Peyer's patch (tissue), 4 donors: ENCODE measurements around the gene TNFRSF14. TPM values are rescaled to one million over a fixed set of nuclear protein-coding genes. Genes with fewer than 3 reads are reported as not detected.
"Not testable (repeated sequence)": the region's sequence is repeated elsewhere in the genome, so short reads cannot be mapped to it uniquely, and the experiment has no call there.

Experiments used
- DNase-seq, 3 donors: peaks; one replicate each; pipeline ENCODE4 v3.0.0-alpha.2; 2017 to 2019
- H3K27ac ChIP-seq, 4 donors: fragments of 200-600 bp; sonication (generic); one replicate each; pipeline ENCODE4 v1.5.1; 2016 to 2019
- H3K27me3 ChIP-seq, 2 donors: fragments of 200-600 bp; sonication (generic); one replicate each; pipeline ENCODE4 v1.5.1; 2019
- H3K36me3 ChIP-seq, 3 donors: fragments of 200-600 bp; sonication (generic); one replicate each; pipeline ENCODE4 v1.5.1; 2016 to 2019
- H3K4me1 ChIP-seq, 4 donors: fragments of 200-600 bp; sonication (generic); one replicate each; pipeline ENCODE4 v1.5.1; 2016 to 2019
- H3K4me3 ChIP-seq, 4 donors: fragments of 200-600 bp; sonication (generic); 1 replicate in 3 of 4; 2 replicates in 1 of 4; pipeline ENCODE4 v1.5.1; 2016 to 2019; ENCODE audit warnings: mild to moderate bottlenecking in 1 of 4
- H3K9me3 ChIP-seq, 4 donors: fragments of 200-600 bp; sonication (generic); one replicate each; pipeline ENCODE4 v1.5.1; 2016 to 2019; ENCODE audit warnings: mild to moderate bottlenecking in 1 of 4
- POLR2A ChIP-seq, 2 donors: fragments of 450-650 bp; IDR thresholded peaks; one replicate each; pipeline ENCODE4 v1.5.1; 2017; ENCODE audit warnings: antibody characterized with exemption in 2 of 2, mild to moderate bottlenecking in 2 of 2, moderate library complexity in 2 of 2
- total RNA-seq, 4 donors: library from RNA; depleted of rRNA; stranded (reverse); fragments of >200 nt; gene quantifications; one replicate each; pipeline ENCODE4 v1.1.0, GENCODE V29; 2016
- TF ChIP-seq, protein P1 (sequence below), 6 experiments: fragments of 450-650 bp in 4 of 6; fragments of 200-600 bp in 2 of 6; sonication (generic) in 1 of 6; IDR thresholded peaks; one replicate each; pipeline ENCODE4 v1.5.1; 2017 to 2019; ENCODE audit warnings: antibody characterized with exemption in 6 of 6, mild to moderate bottlenecking in 3 of 6, moderate library complexity in 1 of 6

Gene TNFRSF14
- total RNA-seq, 4 donors from 2014 or later, result 231 to 532 (median 316) TPM

DNA sequence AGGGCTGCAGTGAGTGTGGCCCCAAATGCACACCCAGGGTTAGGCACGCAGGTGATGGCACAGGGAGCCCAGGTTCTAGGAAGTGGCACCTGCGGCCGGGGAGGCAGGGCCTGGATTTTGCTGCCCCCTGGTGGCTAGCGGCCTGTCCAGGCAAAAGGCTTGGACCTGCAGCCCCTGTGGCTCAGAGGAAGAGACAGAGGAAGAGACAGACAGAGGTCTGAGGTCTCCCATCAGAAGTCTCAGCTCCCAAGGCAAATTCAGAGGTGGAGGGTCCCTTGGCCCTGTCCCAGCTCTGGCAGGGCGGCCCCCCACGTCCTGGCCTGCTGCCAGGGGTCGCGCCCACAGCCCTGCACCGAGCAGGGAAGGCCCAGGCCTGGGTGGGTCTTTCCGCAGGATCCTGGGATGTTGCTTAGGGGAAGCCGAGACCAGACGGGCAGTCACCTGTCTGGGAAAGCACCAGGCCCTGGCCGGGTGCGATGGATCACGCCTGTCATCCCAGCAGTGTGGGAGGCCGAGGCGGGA lies 8.0 kb upstream of the TNFRSF14 start:
- H3K9me3 ChIP-seq, result no peaks in the 10 kb centered on the region
- peaks cover 0 to 5% (median 0%) of the 10 kb centered on the region in 3 donors for H3K36me3 ChIP-seq
- peaks cover 0 to 57% (median 24%) of the 10 kb centered on the region in 4 donors for H3K4me1 ChIP-seq
- peak overlapping the region; percentile 59 to 85 (median 62) for H3K4me3 ChIP-seq
- peak overlapping the region; percentile 94 to 99 (median 97) for H3K27ac ChIP-seq
- peak; percentile 88 to 96 (median 93) for DNase-seq
- TF ChIP-seq, protein P1, sequence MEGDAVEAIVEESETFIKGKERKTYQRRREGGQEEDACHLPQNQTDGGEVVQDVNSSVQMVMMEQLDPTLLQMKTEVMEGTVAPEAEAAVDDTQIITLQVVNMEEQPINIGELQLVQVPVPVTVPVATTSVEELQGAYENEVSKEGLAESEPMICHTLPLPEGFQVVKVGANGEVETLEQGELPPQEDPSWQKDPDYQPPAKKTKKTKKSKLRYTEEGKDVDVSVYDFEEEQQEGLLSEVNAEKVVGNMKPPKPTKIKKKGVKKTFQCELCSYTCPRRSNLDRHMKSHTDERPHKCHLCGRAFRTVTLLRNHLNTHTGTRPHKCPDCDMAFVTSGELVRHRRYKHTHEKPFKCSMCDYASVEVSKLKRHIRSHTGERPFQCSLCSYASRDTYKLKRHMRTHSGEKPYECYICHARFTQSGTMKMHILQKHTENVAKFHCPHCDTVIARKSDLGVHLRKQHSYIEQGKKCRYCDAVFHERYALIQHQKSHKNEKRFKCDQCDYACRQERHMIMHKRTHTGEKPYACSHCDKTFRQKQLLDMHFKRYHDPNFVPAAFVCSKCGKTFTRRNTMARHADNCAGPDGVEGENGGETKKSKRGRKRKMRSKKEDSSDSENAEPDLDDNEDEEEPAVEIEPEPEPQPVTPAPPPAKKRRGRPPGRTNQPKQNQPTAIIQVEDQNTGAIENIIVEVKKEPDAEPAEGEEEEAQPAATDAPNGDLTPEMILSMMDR (IDR thresholded peaks at IDR 0.05), result peak; percentile 94 to 98 (median 96)
- TF ChIP-seq POLR2A (IDR thresholded peaks at IDR 0.05), result peak in 1 of 2 donors; percentile 48
- no peaks in the 10 kb centered on the region for H3K27me3 ChIP-seq

DNA sequence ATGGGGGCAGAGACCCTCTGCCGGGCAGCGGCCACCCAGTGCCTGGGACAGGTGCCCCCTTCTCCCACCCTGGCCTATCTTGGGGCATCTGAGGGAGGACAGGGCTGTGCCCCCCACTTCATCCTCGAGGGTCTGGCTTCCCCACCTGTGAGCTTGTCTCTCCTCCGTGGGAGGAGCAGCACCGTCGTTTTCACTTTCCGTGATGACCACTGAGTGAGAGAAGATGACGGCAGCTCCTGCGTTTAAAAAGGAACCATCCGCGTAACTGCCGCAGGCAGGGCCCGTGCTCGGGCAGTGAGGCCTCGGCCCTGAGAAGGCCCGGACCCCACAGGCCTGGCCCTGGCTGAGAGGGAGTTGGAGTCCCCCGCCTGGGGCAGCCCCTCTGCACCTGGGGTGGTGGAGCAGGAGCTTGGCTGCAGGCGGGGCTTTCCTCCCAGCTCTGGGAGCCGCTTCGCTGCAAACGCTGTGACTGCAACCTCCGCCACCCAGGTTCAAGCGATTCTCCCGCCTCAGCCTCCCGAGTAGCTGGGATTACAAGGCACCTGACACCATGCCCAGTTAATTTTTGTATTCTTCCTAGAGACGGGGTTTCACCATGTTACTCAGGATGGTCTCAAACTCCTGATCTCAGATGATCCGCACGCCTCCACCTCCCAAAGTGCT lies 6.7 kb upstream of the TNFRSF14 start:
- H3K27me3 ChIP-seq, DNase-seq, H3K9me3 ChIP-seq, H3K36me3 ChIP-seq: not testable (repeated sequence)
- H3K27ac ChIP-seq, result peak overlapping the region; percentile 94 to 99 (median 97)
- H3K4me3 ChIP-seq, result peak overlapping the region in 3 of 4 donors; percentile 22 to 65 (median 59)
- H3K4me1 ChIP-seq, result peaks cover 0 to 50% (median 24%) of the 10 kb centered on the region in 4 donors

DNA sequence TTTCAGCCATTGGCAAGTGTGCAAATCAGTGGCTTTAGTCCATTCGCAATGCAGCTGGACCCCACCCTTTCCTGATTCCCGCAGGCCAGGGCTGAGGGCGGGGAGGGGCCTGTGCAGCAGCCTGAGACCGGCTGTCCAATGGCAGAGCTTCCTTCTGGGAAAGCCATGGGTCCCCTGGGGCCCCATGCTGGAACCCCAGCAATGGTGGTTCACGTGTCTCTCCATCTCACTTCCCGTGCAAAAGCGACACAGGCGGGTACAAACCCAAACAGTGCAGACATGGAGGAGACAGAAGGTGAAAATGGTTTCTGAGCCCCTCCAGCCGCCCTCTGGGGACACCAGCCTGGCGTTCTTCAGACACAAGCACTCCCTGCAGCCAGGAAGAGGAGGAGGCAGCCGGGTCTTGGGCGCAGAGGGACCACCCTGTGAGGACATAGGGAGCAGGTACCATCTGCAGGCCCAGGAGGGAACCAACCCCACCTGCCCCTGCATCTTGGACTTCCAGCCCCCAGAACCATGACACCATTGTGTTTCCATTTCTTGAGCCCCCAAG lies 5.8 kb upstream of the TNFRSF14 start:
- not testable (repeated sequence) for H3K36me3 ChIP-seq, H3K27me3 ChIP-seq, DNase-seq, H3K4me3 ChIP-seq, H3K9me3 ChIP-seq
- peaks cover 0 to 50% (median 30%) of the 10 kb centered on the region in 4 donors for H3K4me1 ChIP-seq
- H3K27ac ChIP-seq, result peak overlapping the region in 2 of 4 donors; percentile 43 to 99

DNA sequence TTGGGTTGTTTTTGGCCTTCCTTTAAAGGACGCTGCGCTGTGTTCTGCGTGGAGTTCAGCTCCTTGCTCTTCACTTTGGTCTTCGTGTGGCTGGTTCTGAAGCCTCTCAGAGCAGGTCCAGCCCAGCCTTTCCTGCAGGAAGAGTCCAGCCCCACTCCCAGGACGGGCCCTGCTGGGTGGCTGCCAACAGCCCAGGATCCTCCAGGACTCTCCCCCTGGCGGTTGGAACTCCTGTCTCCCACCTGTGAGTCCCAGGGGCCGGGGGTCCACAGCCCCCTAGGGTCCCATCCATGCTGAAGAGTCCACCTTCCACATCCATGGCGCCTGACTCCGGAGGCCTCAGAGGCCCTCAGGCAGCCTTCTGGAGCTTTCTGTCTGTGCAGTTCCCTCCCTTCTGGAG lies 4.6 kb upstream of the TNFRSF14 start:
- not testable (repeated sequence) for H3K27ac ChIP-seq

DNA sequence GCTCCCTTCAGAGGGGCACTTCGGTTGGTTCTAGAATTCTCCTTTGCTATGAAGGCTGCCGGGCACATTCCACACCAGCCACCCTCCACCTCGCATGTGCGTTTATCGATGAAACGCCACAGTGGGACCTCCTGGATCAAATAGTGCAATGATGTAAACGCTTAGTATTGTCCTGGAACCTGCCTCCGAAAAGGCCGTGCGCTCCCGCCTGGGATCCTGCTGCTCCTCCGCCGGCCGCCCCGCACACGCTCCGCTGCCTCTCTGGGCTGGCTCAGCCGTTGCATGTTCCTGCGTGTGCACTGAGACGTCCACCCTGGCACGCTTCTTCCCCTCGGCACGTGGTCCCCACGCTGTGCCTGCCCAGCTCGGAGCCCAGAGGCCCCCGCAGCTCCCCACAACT lies 4.0 kb upstream of the TNFRSF14 start:
- peaks cover 0 to 5% (median 0%) of the 10 kb centered on the region in 3 donors for H3K36me3 ChIP-seq
- TF ChIP-seq, protein P1 (IDR thresholded peaks at IDR 0.05), result no peak
- TF ChIP-seq POLR2A (IDR thresholded peaks at IDR 0.05), result no peak
- H3K27me3 ChIP-seq, result no peaks in the 10 kb centered on the region
- no peak overlapping the region for H3K4me3 ChIP-seq
- H3K9me3 ChIP-seq, result no peaks in the 10 kb centered on the region
- H3K27ac ChIP-seq, result no peak overlapping the region
- peaks cover 0 to 42% (median 30%) of the 10 kb centered on the region in 4 donors for H3K4me1 ChIP-seq
- no peak for DNase-seq

More for the DNA sequence above, 4.6 kb upstream of the TNFRSF14 start:
- H3K9me3 ChIP-seq, H3K4me3 ChIP-seq, DNase-seq, H3K27me3 ChIP-seq, H3K36me3 ChIP-seq: not testable (repeated sequence)
- peaks cover 0 to 43% (median 31%) of the 10 kb centered on the region in 4 donors for H3K4me1 ChIP-seq

DNA sequence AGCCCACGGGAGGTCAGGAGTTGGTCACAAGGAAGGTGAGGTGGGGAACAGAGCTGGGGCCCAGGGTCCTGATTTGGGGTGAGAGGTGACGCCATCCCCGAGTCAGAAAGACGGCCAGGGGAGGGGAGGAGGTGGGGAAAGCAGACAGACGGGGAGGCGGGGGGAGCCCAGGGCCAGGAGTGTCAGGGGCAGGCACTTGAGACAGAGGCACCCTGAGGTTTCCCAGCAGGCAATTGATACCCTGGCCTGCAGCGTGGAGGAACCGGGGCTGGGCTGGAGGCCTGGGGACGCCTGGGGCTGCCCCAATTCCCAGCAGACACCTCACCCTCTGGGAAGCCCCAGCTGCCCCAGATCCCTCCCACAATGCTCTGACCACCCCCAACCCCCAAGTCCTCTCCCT lies 3.1 kb upstream of the TNFRSF14 start:
- not testable (repeated sequence) for H3K9me3 ChIP-seq, DNase-seq, H3K27ac ChIP-seq, H3K4me3 ChIP-seq, H3K27me3 ChIP-seq, H3K36me3 ChIP-seq
- H3K4me1 ChIP-seq, result peaks cover 0 to 42% (median 31%) of the 10 kb centered on the region in 4 donors

DNA sequence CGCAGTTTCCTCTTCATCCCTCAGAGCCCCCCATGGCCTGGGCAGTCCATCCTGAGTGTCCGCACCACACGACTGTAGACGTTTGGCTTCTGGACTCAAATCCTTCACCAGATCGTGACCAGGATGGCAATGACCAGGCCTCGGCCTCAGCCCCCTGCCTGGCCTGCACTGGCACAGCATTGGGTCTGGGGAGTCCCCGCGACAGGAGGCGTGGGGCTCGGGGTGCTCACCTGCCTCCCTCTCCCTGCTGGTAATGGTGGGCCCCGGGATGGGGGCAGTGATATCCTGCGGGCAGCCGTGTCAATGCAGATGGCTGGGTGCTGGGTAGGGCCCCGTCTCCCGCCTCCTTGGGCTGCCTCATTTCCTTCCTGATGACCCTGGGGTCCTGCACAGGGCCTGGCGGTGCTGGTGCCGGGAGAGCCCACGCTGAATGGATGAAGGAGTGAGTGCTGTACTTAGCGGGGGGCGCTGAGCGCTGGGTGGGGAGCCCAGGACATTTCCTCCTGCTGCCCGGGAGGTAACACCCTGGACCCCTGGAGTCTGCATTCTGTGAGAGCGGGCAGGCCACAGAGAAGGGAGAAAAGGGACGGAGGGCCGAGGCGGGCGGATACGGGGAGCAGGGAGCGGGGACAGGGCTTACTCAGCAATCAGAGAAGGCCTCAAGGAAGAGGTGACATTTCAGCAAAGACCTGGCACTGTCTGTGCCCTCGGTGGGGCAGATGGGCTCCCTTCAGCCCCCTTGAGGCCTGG lies 2.1 kb upstream of the TNFRSF14 start:
- Histone ChIP-seq H3K9me3 (no peaks in the 10 kb centered on the region), H3K4me3 (peak overlapping the region in 2 of 4 donors; percentile 67 to 78), H3K27ac (peak overlapping the region in 2 of 4 donors; percentile 95 to 98), H3K27me3 (no peaks in the 10 kb centered on the region), H3K4me1 (peaks cover 0 to 45% (median 27%) of the 10 kb centered on the region in 4 donors), H3K36me3 (peaks cover 0 to 17% (median 0%) of the 10 kb centered on the region in 3 donors)
- TF ChIP-seq POLR2A (IDR thresholded peaks at IDR 0.05), result no peak
- TF ChIP-seq, protein P1 (IDR thresholded peaks at IDR 0.05), result no peak
- no peak for DNase-seq
